SU-DHL-6 (cell line): ENCODE measurements around the gene BCORL1.

Experiments used
- H2AFZ ChIP-seq: fragments of 200-600 bp; sonication (generic); 2 replicates; pipeline ENCODE4 v1.6.1; 2014; ENCODE audit warnings: low read depth, mild to moderate bottlenecking, moderate library complexity, mixed read lengths, antibody characterized with exemption, low read length; ENCODE audit not compliant: severe bottlenecking
- H3F3A ChIP-seq: fragments of 200-600 bp; shearing (Covaris generic); 2 replicates; pipeline ENCODE4 v1.6.0; 2016; ENCODE audit warnings: antibody characterized with exemption, mild to moderate bottlenecking; ENCODE audit not compliant: insufficient read depth
- H3K27ac ChIP-seq: fragments of 200-600 bp; sonication (generic); 2 replicates; pipeline ENCODE4 v1.5.1; 2016; ENCODE audit warnings: low read depth, mild to moderate bottlenecking, low read length, moderate library complexity, mixed read lengths
- H3K27me3 ChIP-seq: fragments of 200-600 bp; sonication (generic), shearing (Covaris generic); 2 replicates; pipeline ENCODE4 v1.6.0; 2014; ENCODE audit warnings: mild to moderate bottlenecking, low read length
- H3K36me3 ChIP-seq: fragments of 200-600 bp; sonication (generic); 2 replicates; pipeline ENCODE4 v1.6.1; 2014; ENCODE audit warnings: mild to moderate bottlenecking, low read length, mixed read lengths
- H3K4me2 ChIP-seq: fragments of 300-600, 200-600 bp; shearing (Covaris generic), sonication (generic); 2 replicates; pipeline ENCODE4 v1.6.0; 2014; ENCODE audit warnings: low read length, low read depth, mild to moderate bottlenecking; ENCODE audit not compliant: poor library complexity, severe bottlenecking
- H3K4me3 ChIP-seq: fragments of 200-600 bp; sonication (generic); 2 replicates; pipeline ENCODE4 v1.5.1; 2014; ENCODE audit warnings: antibody characterized with exemption, low read length, mild to moderate bottlenecking, mixed read lengths; ENCODE audit not compliant: insufficient read depth, poor library complexity, severe bottlenecking
- H3K79me2 ChIP-seq: fragments of 200-600 bp; sonication (generic); 2 replicates; pipeline ENCODE4 v1.6.1; 2014; ENCODE audit warnings: mild to moderate bottlenecking, low read length, moderate library complexity; ENCODE audit not compliant: insufficient read depth
- H3K9ac ChIP-seq: fragments of 200-600 bp; sonication (generic); 2 replicates; pipeline ENCODE4 v1.7.0; 2014; ENCODE audit warnings: mild to moderate bottlenecking, low read length
- H3K9me2 ChIP-seq: fragments of 200-600 bp; sonication (generic); replicated peaks from 2 replicates; pipeline ENCODE4 v1.6.1; 2014; ENCODE audit warnings: low read length; ENCODE audit not compliant: insufficient read depth
- H3K9me3 ChIP-seq: fragments of 200-600 bp; sonication (generic); 2 replicates; pipeline ENCODE4 v1.6.1; 2014; ENCODE audit warnings: low read length, mixed read lengths; ENCODE audit not compliant: insufficient read depth
- H4K20me1 ChIP-seq: fragments of 200-600 bp; sonication (generic); 2 replicates; pipeline ENCODE4 v1.6.1; 2014; ENCODE audit warnings: low read depth, mild to moderate bottlenecking, antibody characterized with exemption, low read length, moderate library complexity, mixed read lengths
- EZH2phosphoT487 ChIP-seq: fragments of 200-600 bp; sonication (generic), shearing (Covaris generic); conservative IDR thresholded peaks from 2 replicates; pipeline ENCODE4 v1.6.1; 2018; ENCODE audit warnings: mild to moderate bottlenecking, antibody characterized with exemption, low read length, moderate library complexity, mixed read lengths
- TF ChIP-seq, protein P1 (sequence below): fragments of 200-600 bp; sonication (generic); IDR thresholded peaks from one replicate; pipeline ENCODE4 v1.5.1; 2017; ENCODE audit warnings: antibody characterized with exemption, mild to moderate bottlenecking, low read length, moderate library complexity; ENCODE audit not compliant: insufficient read depth, poor library complexity, severe bottlenecking

BCORL1 gene

DNA sequence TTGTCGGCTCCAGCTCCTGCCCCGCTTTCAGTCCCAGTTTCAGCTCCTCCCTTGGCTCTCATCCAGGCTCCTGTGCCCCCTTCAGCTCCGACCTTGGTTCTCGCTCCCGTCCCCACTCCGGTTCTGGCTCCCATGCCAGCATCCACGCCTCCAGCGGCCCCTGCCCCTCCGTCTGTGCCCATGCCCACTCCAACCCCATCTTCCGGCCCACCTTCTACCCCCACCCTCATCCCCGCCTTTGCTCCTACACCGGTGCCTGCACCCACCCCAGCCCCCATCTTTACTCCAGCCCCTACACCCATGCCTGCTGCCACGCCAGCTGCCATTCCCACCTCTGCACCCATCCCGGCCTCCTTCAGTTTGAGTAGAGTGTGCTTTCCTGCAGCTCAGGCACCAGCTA, 31.2 kb downstream of the BCORL1 start:
- Histone ChIP-seq H3K4me3 (no peak overlapping the region), H3K9me2 (no peaks in the 10 kb centered on the region), H3K9ac (no peak overlapping the region), H3K27me3 (no peaks in the 10 kb centered on the region), H3K27ac (no peak overlapping the region), H4K20me1 (no peaks in the 10 kb centered on the region), H3K36me3 (no peaks in the 10 kb centered on the region), H3K79me2 (no peaks in the 10 kb centered on the region), H2AFZ (no peak overlapping the region), H3K9me3 (no peaks in the 10 kb centered on the region), H3K4me2 (no peak overlapping the region), H3F3A (no peaks in the 10 kb centered on the region)
- TF ChIP-seq, protein P1, sequence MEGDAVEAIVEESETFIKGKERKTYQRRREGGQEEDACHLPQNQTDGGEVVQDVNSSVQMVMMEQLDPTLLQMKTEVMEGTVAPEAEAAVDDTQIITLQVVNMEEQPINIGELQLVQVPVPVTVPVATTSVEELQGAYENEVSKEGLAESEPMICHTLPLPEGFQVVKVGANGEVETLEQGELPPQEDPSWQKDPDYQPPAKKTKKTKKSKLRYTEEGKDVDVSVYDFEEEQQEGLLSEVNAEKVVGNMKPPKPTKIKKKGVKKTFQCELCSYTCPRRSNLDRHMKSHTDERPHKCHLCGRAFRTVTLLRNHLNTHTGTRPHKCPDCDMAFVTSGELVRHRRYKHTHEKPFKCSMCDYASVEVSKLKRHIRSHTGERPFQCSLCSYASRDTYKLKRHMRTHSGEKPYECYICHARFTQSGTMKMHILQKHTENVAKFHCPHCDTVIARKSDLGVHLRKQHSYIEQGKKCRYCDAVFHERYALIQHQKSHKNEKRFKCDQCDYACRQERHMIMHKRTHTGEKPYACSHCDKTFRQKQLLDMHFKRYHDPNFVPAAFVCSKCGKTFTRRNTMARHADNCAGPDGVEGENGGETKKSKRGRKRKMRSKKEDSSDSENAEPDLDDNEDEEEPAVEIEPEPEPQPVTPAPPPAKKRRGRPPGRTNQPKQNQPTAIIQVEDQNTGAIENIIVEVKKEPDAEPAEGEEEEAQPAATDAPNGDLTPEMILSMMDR = no peak
- TF ChIP-seq EZH2phosphoT487 = no peak

DNA sequence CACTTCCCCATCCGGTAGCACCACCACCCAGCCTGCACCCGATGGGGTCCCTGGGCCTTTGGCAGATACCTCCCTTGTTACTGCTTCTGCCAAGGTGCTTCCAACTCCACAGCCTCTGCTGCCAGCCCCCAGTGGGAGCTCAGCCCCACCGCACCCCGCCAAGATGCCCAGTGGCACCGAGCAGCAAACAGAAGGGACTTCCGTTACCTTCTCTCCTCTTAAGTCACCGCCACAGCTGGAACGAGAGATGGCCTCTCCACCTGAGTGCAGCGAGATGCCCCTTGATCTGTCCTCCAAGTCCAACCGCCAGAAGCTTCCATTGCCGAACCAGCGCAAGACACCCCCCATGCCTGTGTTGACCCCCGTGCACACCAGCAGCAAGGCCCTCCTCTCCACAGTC, 31.9 kb downstream of the BCORL1 start:
- TF ChIP-seq EZH2phosphoT487 = no peak
- TF ChIP-seq, protein P1 = no peak
- H3K9me2 ChIP-seq = no peaks in the 10 kb centered on the region
- H3K27ac ChIP-seq = no peak overlapping the region
- H3K4me3 ChIP-seq = no peak overlapping the region
- H3K9ac ChIP-seq = no peak overlapping the region
- H3K27me3 ChIP-seq = no peaks in the 10 kb centered on the region
- H3F3A ChIP-seq = no peaks in the 10 kb centered on the region
- no peaks in the 10 kb centered on the region for H3K36me3 ChIP-seq
- H3K79me2 ChIP-seq = no peaks in the 10 kb centered on the region
- H3K4me2 ChIP-seq = no peak overlapping the region
- H4K20me1 ChIP-seq = no peaks in the 10 kb centered on the region
- no peaks in the 10 kb centered on the region for H3K9me3 ChIP-seq
- no peak overlapping the region for H2AFZ ChIP-seq

DNA sequence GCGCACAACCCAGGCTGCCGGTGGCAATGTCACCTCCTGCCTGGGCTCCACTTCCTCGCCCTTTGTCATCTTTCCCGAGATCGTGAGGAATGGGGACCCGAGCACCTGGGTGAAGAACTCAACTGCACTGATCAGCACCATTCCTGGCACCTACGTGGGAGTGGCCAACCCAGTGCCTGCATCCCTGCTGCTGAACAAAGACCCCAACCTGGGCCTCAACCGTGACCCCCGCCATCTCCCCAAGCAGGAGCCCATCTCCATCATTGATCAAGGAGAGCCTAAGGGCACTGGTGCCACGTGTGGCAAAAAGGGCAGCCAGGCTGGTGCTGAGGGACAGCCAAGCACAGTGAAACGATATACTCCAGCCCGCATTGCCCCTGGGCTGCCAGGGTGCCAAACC, 32.3 kb downstream of the BCORL1 start:
- Histone ChIP-seq H3K9ac (no peak overlapping the region), H2AFZ (no peak overlapping the region), H3K79me2 (no peaks in the 10 kb centered on the region), H3K27me3 (no peaks in the 10 kb centered on the region), H3K36me3 (no peaks in the 10 kb centered on the region), H3K9me2 (no peaks in the 10 kb centered on the region), H4K20me1 (no peaks in the 10 kb centered on the region), H3K4me2 (no peak overlapping the region), H3K27ac (no peak overlapping the region), H3F3A (no peaks in the 10 kb centered on the region), H3K9me3 (no peaks in the 10 kb centered on the region), H3K4me3 (no peak overlapping the region)
- TF ChIP-seq, protein P1 = no peak
- TF ChIP-seq EZH2phosphoT487 = no peak

DNA sequence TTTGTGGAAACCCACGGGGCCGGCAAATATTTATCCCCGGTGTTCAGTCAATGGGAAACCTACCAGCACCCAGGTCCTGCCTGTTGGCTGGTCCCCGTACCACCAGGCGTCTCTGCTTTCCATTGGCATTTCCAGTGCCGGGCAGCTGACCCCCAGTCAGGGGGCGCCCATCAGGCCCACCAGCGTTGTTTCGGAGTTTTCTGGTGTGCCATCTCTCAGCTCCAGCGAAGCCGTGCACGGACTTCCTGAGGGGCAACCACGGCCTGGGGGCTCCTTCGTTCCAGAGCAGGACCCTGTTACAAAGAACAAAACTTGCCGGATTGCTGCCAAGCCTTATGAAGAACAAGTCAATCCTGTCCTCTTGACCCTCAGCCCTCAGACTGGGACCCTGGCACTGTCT, 32.7 kb downstream of the BCORL1 start:
- no peak overlapping the region for H3K4me2 ChIP-seq
- no peak for TF ChIP-seq EZH2phosphoT487
- TF ChIP-seq, protein P1 = no peak
- no peaks in the 10 kb centered on the region for H3K9me3 ChIP-seq
- H3K4me3 ChIP-seq = no peak overlapping the region
- no peaks in the 10 kb centered on the region for H3K36me3 ChIP-seq
- H3F3A ChIP-seq = no peaks in the 10 kb centered on the region
- no peaks in the 10 kb centered on the region for H4K20me1 ChIP-seq
- no peak overlapping the region for H3K9ac ChIP-seq
- H3K9me2 ChIP-seq = no peaks in the 10 kb centered on the region
- H3K27me3 ChIP-seq = no peaks in the 10 kb centered on the region
- no peaks in the 10 kb centered on the region for H3K79me2 ChIP-seq
- H2AFZ ChIP-seq = no peak overlapping the region
- no peak overlapping the region for H3K27ac ChIP-seq
